Skin epidermis (tissue), 12 donors: ENCODE results near the gene CAMK2A.

Experiments used
- H3K27ac ChIP-seq, 21 experiments: fragments of 200-600 bp; sonication (generic) in 11 of 21; one replicate each; pipeline ENCODE4 v1.5.0; 2020; ENCODE audit warnings: mild to moderate bottlenecking in 3 of 21, inconsistent platforms in 2 of 21, moderate library complexity in 2 of 21
- H3K4me3 ChIP-seq, 7 experiments: fragments of 200-600 bp; sonication (generic) in 2 of 7; one replicate each; pipeline ENCODE4 v1.5.0; 2020; ENCODE audit warnings: inconsistent platforms in 2 of 7, mild to moderate bottlenecking in 2 of 7, moderate library complexity in 1 of 7

The CAMK2A gene

GRCh38 chr5:150289551-150290390 is at the start of gene CAMK2A:
CAMK2A (minus strand) TSS chr5:150289773; CDS start chr5:150289625, 148 bp downstream.
- Histone ChIP-seq H3K4me3 (no peak within 1 kb of the TSS), H3K27ac (no peak within 1 kb of the TSS)

- no peak overlapping the region for H3K27ac ChIP-seq
Measured at GRCh38 chr5:150339165-150339564, 49.6 kb upstream of the CAMK2A start.

GRCh38 chr5:150338546-150338945 is 49.0 kb upstream of the CAMK2A start:
- Histone ChIP-seq H3K4me3 (no peak overlapping the region), H3K27ac (no peak overlapping the region)

More at GRCh38 chr5:150339165-150339564, 49.6 kb upstream of the CAMK2A start:
- H3K4me3 ChIP-seq = no peak overlapping the region

- H3K27ac ChIP-seq = no peak overlapping the region
- H3K4me3 ChIP-seq = no peak overlapping the region
Measured at GRCh38 chr5:150335778-150336177, 46.2 kb upstream of the CAMK2A start.

- no peak overlapping the region for H3K27ac ChIP-seq
- H3K4me3 ChIP-seq = no peak overlapping the region
Measured at GRCh38 chr5:150333400-150333799, 43.8 kb upstream of the CAMK2A start.

GRCh38 chr5:150329881-150330876 is 40.6 kb upstream of the CAMK2A start:
- Histone ChIP-seq H3K27ac (no peak overlapping the region), H3K4me3 (no peak overlapping the region)

GRCh38 chr5:150329038-150329437 is 39.5 kb upstream of the CAMK2A start:
- no peak overlapping the region for H3K4me3 ChIP-seq
- no peak overlapping the region for H3K27ac ChIP-seq

- Histone ChIP-seq H3K27ac (no peak overlapping the region), H3K4me3 (no peak overlapping the region)
Measured at GRCh38 chr5:150328515-150328914, 38.9 kb upstream of the CAMK2A start.

- Histone ChIP-seq H3K27ac (no peak overlapping the region), H3K4me3 (no peak overlapping the region)
Measured at GRCh38 chr5:150327139-150327538, 37.6 kb upstream of the CAMK2A start.

GRCh38 chr5:150326707-150327106 is 37.1 kb upstream of the CAMK2A start:
- H3K27ac ChIP-seq = no peak overlapping the region
- no peak overlapping the region for H3K4me3 ChIP-seq

GRCh38 chr5:150325426-150325825 is 35.9 kb upstream of the CAMK2A start:
- Histone ChIP-seq H3K27ac (no peak overlapping the region), H3K4me3 (no peak overlapping the region)

GRCh38 chr5:150323819-150324218 is 34.2 kb upstream of the CAMK2A start:
- H3K27ac ChIP-seq = no peak overlapping the region

GRCh38 chr5:150323092-150323491 is 33.5 kb upstream of the CAMK2A start:
- Histone ChIP-seq H3K4me3 (no peak overlapping the region), H3K27ac (no peak overlapping the region)

More at GRCh38 chr5:150323819-150324218, 34.2 kb upstream of the CAMK2A start:
- H3K4me3 ChIP-seq = no peak overlapping the region

- no peak overlapping the region for H3K4me3 ChIP-seq
- H3K27ac ChIP-seq = no peak overlapping the region
Measured at GRCh38 chr5:150322202-150322601, 32.6 kb upstream of the CAMK2A start.

GRCh38 chr5:150321784-150322183 is 32.2 kb upstream of the CAMK2A start:
- Histone ChIP-seq H3K4me3 (no peak overlapping the region), H3K27ac (no peak overlapping the region)

GRCh38 chr5:150321211-150321610 is 31.6 kb upstream of the CAMK2A start:
- peak overlapping the region in 1 of 21 experiments; percentile 29 for H3K27ac ChIP-seq
- H3K4me3 ChIP-seq = no peak overlapping the region

- no peak overlapping the region for H3K4me3 ChIP-seq
- peak overlapping the region in 6 of 21 experiments; percentile 11 to 60 (median 29) for H3K27ac ChIP-seq
Measured at GRCh38 chr5:150320044-150320613, 30.6 kb upstream of the CAMK2A start.

GRCh38 chr5:150319484-150319790 is 29.9 kb upstream of the CAMK2A start:
- peak overlapping the region in 5 of 21 experiments; percentile 31 to 71 (median 39) for H3K27ac ChIP-seq
- no peak overlapping the region for H3K4me3 ChIP-seq

- Histone ChIP-seq H3K4me3 (no peak overlapping the region), H3K27ac (peak overlapping the region in 8 of 21 experiments; percentile 12 to 71 (median 37))
Measured at GRCh38 chr5:150318613-150319483, 29.3 kb upstream of the CAMK2A start.
